A549 (cell line): ENCODE measurements around the gene CD200R1. TPM values are rescaled to one million over a fixed set of nuclear protein-coding genes. Genes with fewer than 3 reads are reported as not detected.

Source experiments
- CBX8 ChIP-seq: fragments of 200-600 bp; sonication (generic); IDR thresholded peaks from 2 replicates; pipeline ENCODE4 v1.6.1; 2016
- CHD4 ChIP-seq: fragments of 200-600 bp; sonication (generic); IDR thresholded peaks from 2 replicates; pipeline ENCODE4 v1.6.1; 2016; ENCODE audit warnings: antibody characterized with exemption, mild to moderate bottlenecking, borderline replicate concordance
- EP300 ChIP-seq, 2 experiments: fragments of >200 bp; sonication (Bioruptor Twin); formaldehyde crosslinking; IDR thresholded peaks; 2 replicates in 1 of 2; 3 replicates in 1 of 2; pipeline ENCODE4 v1.6.1; 2016 to 2017
- HDAC2 ChIP-seq: fragments of 200-600 bp; sonication (generic); IDR thresholded peaks from 2 replicates; pipeline ENCODE4 v1.6.1; 2016
- HEYL ChIP-seq: fragments of 250-450 bp; sonication (Bioruptor Pico); IDR thresholded peaks from 2 replicates; pipeline ENCODE4 v1.8.0; 2021; ENCODE audit warnings: mild to moderate bottlenecking, moderate library complexity
- HOXA7 ChIP-seq: fragments of 250-450 bp; sonication (Bioruptor Pico); IDR thresholded peaks from 2 replicates; pipeline ENCODE4 v1.5.0; 2020; ENCODE audit warnings: mild to moderate bottlenecking, moderate library complexity
- JUN ChIP-seq, 2 experiments: fragments of >200 bp; sonication (Bioruptor Twin); formaldehyde crosslinking; IDR thresholded peaks; 2 replicates in 1 of 2; 3 replicates in 1 of 2; pipeline ENCODE4 v1.6.1; 2016 to 2017
- JUNB ChIP-seq: fragments of >200 bp; sonication (Bioruptor Twin); formaldehyde crosslinking; IDR thresholded peaks from 2 replicates; pipeline ENCODE4 v1.6.1; 2016
- KDM1A ChIP-seq: fragments of 200-600 bp; sonication (generic); IDR thresholded peaks from 2 replicates; pipeline ENCODE4 v1.6.1; 2016; ENCODE audit warnings: low read depth, mild to moderate bottlenecking
- NPAS2 ChIP-seq: fragments of 250-450 bp; sonication (Bioruptor Pico); IDR thresholded peaks from 2 replicates; pipeline ENCODE4 v1.8.0; 2022; ENCODE audit warnings: mild to moderate bottlenecking, moderate library complexity, borderline replicate concordance
- PHF8 ChIP-seq: fragments of 200-600 bp; sonication (generic); IDR thresholded peaks from 2 replicates; pipeline ENCODE4 v1.6.1; 2016; ENCODE audit warnings: low read depth, mild to moderate bottlenecking, antibody characterized with exemption, moderate library complexity, borderline replicate concordance
- POLR2AphosphoS2 ChIP-seq: conservative IDR thresholded peaks from 2 replicates; pipeline ENCODE4 v1.6.1; 2012; ENCODE audit warnings: low read length, improper control_type of control experiment, inconsistent platforms
- RCOR1 ChIP-seq: fragments of 150-350 bp; IDR thresholded peaks from 2 replicates; pipeline ENCODE4 v1.6.1; 2014; ENCODE audit warnings: antibody characterized with exemption, low read length, low read depth
- SMC3 ChIP-seq: fragments of >200 bp; sonication (Bioruptor Twin); formaldehyde crosslinking; IDR thresholded peaks from 3 replicates; pipeline ENCODE4 v1.6.1; 2018; ENCODE audit warnings: inconsistent platforms
- TFCP2L1 ChIP-seq: fragments of 250-450 bp; sonication (Bioruptor Pico); IDR thresholded peaks from 2 replicates; pipeline ENCODE4 v1.5.0; 2021; ENCODE audit warnings: mild to moderate bottlenecking
- ZFP36 ChIP-seq: fragments of 450-650 bp; IDR thresholded peaks from 2 replicates; pipeline ENCODE4 v1.6.1; 2014; ENCODE audit warnings: borderline replicate concordance; ENCODE audit not compliant: partially characterized antibody
- ZNF302 ChIP-seq: fragments of 250-450 bp; sonication (Bioruptor Pico); IDR thresholded peaks from 2 replicates; pipeline ENCODE4 v1.9.0; 2021; ENCODE audit warnings: inconsistent platforms, mild to moderate bottlenecking, moderate library complexity
- polyA plus RNA-seq, 4 experiments: library from polyadenylated mRNA; depleted of rRNA in 3 of 4; stranded (reverse); fragments of >200 nt; fragmentation: RNase III in 1 of 4; extraction: RNeasy Plus Mini Kit Qiagen cat#74134 plus additional on column Dnase treatment in 1 of 4; gene quantifications; 2 replicates in 3 of 4; 3 replicates in 1 of 4; pipeline ENCODE4 v1.2.3, GENCODE V29; 2011 to 2017
- TF ChIP-seq, protein P1 (sequence below): fragments of >200 bp; sonication (Bioruptor Twin); formaldehyde crosslinking; IDR thresholded peaks from 3 replicates; pipeline ENCODE4 v1.5.1; 2016
- TF ChIP-seq, protein P2 (sequence below): fragments of >200 bp; sonication (Bioruptor Twin); formaldehyde crosslinking; IDR thresholded peaks from 2 replicates; pipeline ENCODE4 v1.6.1; 2016
- TF ChIP-seq, protein P3 (sequence below): IDR thresholded peaks from 2 replicates; pipeline ENCODE4 v1.6.1; 2012
- TF ChIP-seq, protein P4 (sequence below): fragments of >200 bp; sonication (Bioruptor Twin); formaldehyde crosslinking; IDR thresholded peaks from 3 replicates; pipeline ENCODE4 v1.6.1; 2016
- TF ChIP-seq, protein P5 (sequence below): fragments of 150-350 bp; IDR thresholded peaks from 2 replicates; pipeline ENCODE4 v1.6.1; 2014; ENCODE audit warnings: low read depth, mild to moderate bottlenecking, low read length
- TF ChIP-seq, protein P6 (sequence below): fragments of 250-450 bp; sonication (Bioruptor Pico); IDR thresholded peaks from 2 replicates; pipeline ENCODE4 v1.5.0; 2020; ENCODE audit warnings: low read depth, mild to moderate bottlenecking, moderate library complexity
- TF ChIP-seq, protein P7 (sequence below): fragments of 250-450 bp; sonication (Bioruptor Pico); IDR thresholded peaks from 2 replicates; pipeline ENCODE4 v1.5.0; 2021; ENCODE audit warnings: mild to moderate bottlenecking, moderate library complexity, borderline replicate concordance

Gene CD200R1
- polyA plus RNA-seq, 2 of the 4 experiments (the other 2 are of a cell fraction): 0.08 to 0.12 TPM

DNA sequence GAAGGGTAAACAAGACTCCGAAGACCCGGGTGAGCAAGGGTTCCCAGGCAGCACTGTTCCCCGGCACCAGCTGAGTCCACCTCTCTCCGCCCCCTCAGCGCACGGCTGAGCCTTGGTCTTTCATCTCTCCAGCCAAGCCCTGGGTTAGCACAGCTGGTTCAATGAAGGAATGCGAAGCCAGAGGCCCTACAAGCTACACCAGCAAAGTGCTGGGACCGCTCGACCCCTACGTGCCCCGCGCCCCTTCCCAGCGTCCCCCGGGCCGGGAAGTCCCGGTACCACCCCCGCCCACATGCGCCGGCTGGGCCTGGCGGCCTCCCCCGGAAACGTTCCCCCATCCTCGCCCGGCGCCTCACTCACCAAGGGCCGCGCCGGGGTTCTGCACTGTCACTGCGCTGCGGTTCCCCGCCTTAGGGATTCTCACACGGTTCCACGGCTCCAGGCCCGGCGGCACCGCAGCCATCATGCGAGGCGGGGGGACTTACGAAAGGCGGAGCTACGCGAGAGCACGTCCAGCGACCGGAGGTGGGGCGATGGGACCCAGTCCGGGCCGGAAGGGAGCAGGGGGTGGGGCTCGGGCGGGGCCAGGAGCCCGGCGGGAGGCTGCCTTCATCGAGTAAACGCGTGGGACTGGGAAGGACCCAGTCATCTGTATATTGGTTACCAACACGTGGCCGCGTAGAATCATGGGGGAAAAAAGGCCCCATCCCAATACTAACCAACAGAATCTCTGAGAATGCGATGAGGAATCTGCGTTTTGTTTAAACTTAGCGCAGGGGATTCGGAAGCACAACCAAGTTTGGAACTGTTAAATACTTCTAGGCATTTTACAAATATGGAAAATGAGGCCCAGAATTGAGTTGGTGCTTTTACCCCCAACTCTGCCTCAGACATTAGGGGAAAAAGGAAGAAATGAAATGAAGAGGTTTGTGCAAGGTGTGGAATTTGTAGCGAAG lies 44.6 kb upstream of the CD200R1 start (continued):
- TF ChIP-seq HOXA7 (CRISPR knock-in tag) (peak; percentile 78), NPAS2 (CRISPR knock-in tag) (peak; percentile 43; the same call in 1 of the 2 replicates), KDM1A (no peak), RCOR1 (no peak), JUNB (no peak), CHD4 (no peak), POLR2AphosphoS2 (no peak), HEYL (CRISPR knock-in tag) (0 out of 2 replicates have a peak, but pooled peaks have one; percentile 34), ZFP36 (no peak), HDAC2 (no peak), TFCP2L1 (0 out of 2 replicates have a peak, but pooled peaks have one; percentile 49), SMC3 (no peak), JUN (IDR thresholded peaks at IDR 0.05) (peak in 1 of 2 experiments; percentile 85; a peak in 3 of 5 replicates), CBX8 (no peak), PHF8 (peak; percentile 77), EP300 (IDR thresholded peaks at IDR 0.05) (no peak), ZNF302 (CRISPR knock-in tag) (peak; percentile 65; the same call in 1 of the 2 replicates)
- TF ChIP-seq, protein P1, sequence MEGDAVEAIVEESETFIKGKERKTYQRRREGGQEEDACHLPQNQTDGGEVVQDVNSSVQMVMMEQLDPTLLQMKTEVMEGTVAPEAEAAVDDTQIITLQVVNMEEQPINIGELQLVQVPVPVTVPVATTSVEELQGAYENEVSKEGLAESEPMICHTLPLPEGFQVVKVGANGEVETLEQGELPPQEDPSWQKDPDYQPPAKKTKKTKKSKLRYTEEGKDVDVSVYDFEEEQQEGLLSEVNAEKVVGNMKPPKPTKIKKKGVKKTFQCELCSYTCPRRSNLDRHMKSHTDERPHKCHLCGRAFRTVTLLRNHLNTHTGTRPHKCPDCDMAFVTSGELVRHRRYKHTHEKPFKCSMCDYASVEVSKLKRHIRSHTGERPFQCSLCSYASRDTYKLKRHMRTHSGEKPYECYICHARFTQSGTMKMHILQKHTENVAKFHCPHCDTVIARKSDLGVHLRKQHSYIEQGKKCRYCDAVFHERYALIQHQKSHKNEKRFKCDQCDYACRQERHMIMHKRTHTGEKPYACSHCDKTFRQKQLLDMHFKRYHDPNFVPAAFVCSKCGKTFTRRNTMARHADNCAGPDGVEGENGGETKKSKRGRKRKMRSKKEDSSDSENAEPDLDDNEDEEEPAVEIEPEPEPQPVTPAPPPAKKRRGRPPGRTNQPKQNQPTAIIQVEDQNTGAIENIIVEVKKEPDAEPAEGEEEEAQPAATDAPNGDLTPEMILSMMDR: no peak
- TF ChIP-seq, protein P2, sequence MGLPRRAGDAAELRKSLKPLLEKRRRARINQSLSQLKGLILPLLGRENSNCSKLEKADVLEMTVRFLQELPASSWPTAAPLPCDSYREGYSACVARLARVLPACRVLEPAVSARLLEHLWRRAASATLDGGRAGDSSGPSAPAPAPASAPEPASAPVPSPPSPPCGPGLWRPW: no peak
- TF ChIP-seq, protein P3, sequence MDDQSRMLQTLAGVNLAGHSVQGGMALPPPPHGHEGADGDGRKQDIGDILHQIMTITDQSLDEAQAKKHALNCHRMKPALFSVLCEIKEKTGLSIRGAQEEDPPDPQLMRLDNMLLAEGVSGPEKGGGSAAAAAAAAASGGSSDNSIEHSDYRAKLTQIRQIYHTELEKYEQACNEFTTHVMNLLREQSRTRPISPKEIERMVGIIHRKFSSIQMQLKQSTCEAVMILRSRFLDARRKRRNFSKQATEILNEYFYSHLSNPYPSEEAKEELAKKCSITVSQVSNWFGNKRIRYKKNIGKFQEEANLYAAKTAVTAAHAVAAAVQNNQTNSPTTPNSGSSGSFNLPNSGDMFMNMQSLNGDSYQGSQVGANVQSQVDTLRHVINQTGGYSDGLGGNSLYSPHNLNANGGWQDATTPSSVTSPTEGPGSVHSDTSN: 0 out of 2 replicates have a peak, but pooled peaks have one; percentile 39
- TF ChIP-seq, protein P4, sequence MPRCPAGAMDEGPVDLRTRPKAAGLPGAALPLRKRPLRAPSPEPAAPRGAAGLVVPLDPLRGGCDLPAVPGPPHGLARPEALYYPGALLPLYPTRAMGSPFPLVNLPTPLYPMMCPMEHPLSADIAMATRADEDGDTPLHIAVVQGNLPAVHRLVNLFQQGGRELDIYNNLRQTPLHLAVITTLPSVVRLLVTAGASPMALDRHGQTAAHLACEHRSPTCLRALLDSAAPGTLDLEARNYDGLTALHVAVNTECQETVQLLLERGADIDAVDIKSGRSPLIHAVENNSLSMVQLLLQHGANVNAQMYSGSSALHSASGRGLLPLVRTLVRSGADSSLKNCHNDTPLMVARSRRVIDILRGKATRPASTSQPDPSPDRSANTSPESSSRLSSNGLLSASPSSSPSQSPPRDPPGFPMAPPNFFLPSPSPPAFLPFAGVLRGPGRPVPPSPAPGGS: peak; percentile 64; the same call in 1 of the 3 replicates
- TF ChIP-seq, protein P5, sequence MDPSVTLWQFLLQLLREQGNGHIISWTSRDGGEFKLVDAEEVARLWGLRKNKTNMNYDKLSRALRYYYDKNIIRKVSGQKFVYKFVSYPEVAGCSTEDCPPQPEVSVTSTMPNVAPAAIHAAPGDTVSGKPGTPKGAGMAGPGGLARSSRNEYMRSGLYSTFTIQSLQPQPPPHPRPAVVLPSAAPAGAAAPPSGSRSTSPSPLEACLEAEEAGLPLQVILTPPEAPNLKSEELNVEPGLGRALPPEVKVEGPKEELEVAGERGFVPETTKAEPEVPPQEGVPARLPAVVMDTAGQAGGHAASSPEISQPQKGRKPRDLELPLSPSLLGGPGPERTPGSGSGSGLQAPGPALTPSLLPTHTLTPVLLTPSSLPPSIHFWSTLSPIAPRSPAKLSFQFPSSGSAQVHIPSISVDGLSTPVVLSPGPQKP: no peak
- TF ChIP-seq, protein P6, sequence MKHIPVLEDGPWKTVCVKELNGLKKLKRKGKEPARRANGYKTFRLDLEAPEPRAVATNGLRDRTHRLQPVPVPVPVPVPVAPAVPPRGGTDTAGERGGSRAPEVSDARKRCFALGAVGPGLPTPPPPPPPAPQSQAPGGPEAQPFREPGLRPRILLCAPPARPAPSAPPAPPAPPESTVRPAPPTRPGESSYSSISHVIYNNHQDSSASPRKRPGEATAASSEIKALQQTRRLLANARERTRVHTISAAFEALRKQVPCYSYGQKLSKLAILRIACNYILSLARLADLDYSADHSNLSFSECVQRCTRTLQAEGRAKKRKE: peak; percentile 94
- TF ChIP-seq, protein P7, sequence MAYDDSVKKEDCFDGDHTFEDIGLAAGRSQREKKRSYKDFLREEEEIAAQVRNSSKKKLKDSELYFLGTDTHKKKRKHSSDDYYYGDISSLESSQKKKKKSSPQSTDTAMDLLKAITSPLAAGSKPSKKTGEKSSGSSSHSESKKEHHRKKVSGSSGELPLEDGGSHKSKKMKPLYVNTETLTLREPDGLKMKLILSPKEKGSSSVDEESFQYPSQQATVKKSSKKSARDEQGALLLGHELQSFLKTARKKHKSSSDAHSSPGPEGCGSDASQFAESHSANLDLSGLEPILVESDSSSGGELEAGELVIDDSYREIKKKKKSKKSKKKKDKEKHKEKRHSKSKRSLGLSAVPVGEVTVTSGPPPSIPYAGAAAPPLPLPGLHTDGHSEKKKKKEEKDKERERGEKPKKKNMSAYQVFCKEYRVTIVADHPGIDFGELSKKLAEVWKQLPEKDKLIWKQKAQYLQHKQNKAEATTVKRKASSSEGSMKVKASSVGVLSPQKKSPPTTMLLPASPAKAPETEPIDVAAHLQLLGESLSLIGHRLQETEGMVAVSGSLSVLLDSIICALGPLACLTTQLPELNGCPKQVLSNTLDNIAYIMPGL (CRISPR knock-in tag): no peak
- TF ChIP-seq, all 56 proteins: peak for 24
